SK-N-MC (cell line): ENCODE results near the gene ADCY2.

ENCODE experiments used
- DNase-seq: peaks from one replicate; pipeline ENCODE4 v3.0.0-alpha.2; 2011; ENCODE audit warnings: low read depth, low spot score
- H3K27ac ChIP-seq: fragments of 200-600 bp; sonication (generic); 2 replicates; pipeline ENCODE4 v1.5.1; 2016; ENCODE audit warnings: mixed run types
- H3K36me3 ChIP-seq: fragments of 200-600 bp; sonication (generic); 2 replicates; pipeline ENCODE4 v1.6.1; 2017; ENCODE audit warnings: antibody characterized with exemption, low read length, mixed read lengths; ENCODE audit not compliant: insufficient read depth
- H3K4me3 ChIP-seq: fragments of 200-600 bp; sonication (generic); 2 replicates; pipeline ENCODE4 v1.5.1; 2016
- H3K9ac ChIP-seq: fragments of 200-600 bp; sonication (generic); 2 replicates; pipeline ENCODE4 v1.8.0; 2017; ENCODE audit warnings: mixed run types, mixed read lengths; ENCODE audit not compliant: insufficient read length
- H3K9me3 ChIP-seq: fragments of 200-600 bp; sonication (generic); 2 replicates; pipeline ENCODE4 v1.6.1; 2017; ENCODE audit warnings: low read depth, mild to moderate bottlenecking, antibody characterized with exemption, low read length, moderate library complexity, mixed read lengths
- EZH2 ChIP-seq: fragments of 200-600 bp; sonication (generic); IDR thresholded peaks from one replicate; pipeline ENCODE4 v1.6.1; 2017; ENCODE audit warnings: antibody characterized with exemption
- FOXP2 ChIP-seq: optimal IDR thresholded peaks from 2 replicates; pipeline ENCODE3; 2011; ENCODE audit warnings: mild to moderate bottlenecking, moderate library complexity; ENCODE audit not compliant: insufficient read depth; ENCODE audit errors: extremely low read length, control extremely low read depth
- POLR2AphosphoS5 ChIP-seq: IDR thresholded peaks from 2 replicates; pipeline ENCODE4 v1.6.1; 2012; ENCODE audit warnings: mild to moderate bottlenecking, low read depth, low read length, borderline replicate concordance

Gene ADCY2

GRCh38 chr5:7410936-7411511 is 15.1 kb downstream of the ADCY2 start:
- no peak overlapping the region for H3K4me3 ChIP-seq
- no peak for DNase-seq
- no peaks in the 10 kb centered on the region for H3K9me3 ChIP-seq
- no peaks in the 10 kb centered on the region for H3K36me3 ChIP-seq
- H3K9ac ChIP-seq, result no peak overlapping the region
- no peak overlapping the region for H3K27ac ChIP-seq
- TF ChIP-seq EZH2 (no peak), FOXP2 (no peak), POLR2AphosphoS5 (no peak)

DNA sequence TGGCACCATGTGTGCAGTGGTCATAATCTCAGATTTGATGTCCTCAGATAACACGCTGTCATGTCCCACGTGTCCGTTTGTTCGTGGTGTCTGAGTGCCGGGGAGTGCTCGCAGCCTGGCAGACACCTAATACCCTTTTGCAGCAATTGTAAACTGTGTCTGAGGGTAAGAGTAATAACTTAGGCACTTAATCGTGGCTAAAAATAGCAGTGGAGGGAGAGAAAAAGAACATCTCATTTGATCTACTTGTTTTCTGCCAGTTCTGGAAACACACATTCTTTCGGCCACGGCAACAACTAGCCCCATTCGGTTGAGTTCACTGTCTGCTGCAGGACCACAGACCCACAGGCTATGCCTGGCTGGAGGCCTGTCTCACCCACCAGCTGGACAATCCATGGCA is 16.5 kb downstream of the ADCY2 start:
- no peaks in the 10 kb centered on the region for H3K36me3 ChIP-seq
- no peak overlapping the region for H3K27ac ChIP-seq
- H3K9ac ChIP-seq, result no peak overlapping the region
- TF ChIP-seq FOXP2, result no peak
- no peak for TF ChIP-seq EZH2
- no peak for TF ChIP-seq POLR2AphosphoS5
- no peaks in the 10 kb centered on the region for H3K9me3 ChIP-seq
- no peak overlapping the region for H3K4me3 ChIP-seq
- DNase-seq, result no peak

GRCh38 chr5:7415123-7415522 is 19.2 kb downstream of the ADCY2 start:
- Histone ChIP-seq H3K9me3 (no peaks in the 10 kb centered on the region), H3K36me3 (no peaks in the 10 kb centered on the region), H3K4me3 (no peak overlapping the region), H3K9ac (no peak overlapping the region), H3K27ac (no peak overlapping the region)
- DNase-seq, result no peak
- TF ChIP-seq POLR2AphosphoS5 (no peak), FOXP2 (no peak), EZH2 (no peak)

GRCh38 chr5:7415587-7416535 is 19.9 kb downstream of the ADCY2 start:
- TF ChIP-seq FOXP2, result no peak
- TF ChIP-seq POLR2AphosphoS5, result no peak
- TF ChIP-seq EZH2, result no peak
- Histone ChIP-seq H3K9ac (no peak overlapping the region), H3K36me3 (no peaks in the 10 kb centered on the region), H3K27ac (no peak overlapping the region), H3K4me3 (no peak overlapping the region), H3K9me3 (no peaks in the 10 kb centered on the region)
- DNase-seq, result no peak

DNA sequence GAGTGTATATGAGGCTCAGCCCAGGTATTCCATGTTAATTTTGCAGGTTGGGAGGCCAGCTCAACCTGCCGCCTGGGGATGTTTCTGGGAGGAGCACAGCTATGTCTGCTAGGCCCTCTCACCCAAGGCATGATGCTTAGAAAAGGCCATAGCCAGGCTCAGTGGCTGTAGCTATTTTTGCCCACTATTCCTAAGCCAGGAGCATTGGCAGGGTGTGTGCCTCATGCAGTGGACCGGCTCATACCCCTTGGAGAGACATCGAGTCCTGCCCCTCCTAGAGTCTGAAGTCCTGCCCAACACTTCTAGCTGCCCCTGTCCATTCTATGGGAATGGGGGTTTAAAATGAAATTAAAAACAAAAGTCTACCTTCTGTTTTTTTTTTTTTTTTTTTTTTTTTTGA is 22.3 kb downstream of the ADCY2 start:
- no peak overlapping the region for H3K4me3 ChIP-seq
- H3K27ac ChIP-seq, result no peak overlapping the region
- no peak overlapping the region for H3K9ac ChIP-seq
- no peaks in the 10 kb centered on the region for H3K36me3 ChIP-seq
- TF ChIP-seq FOXP2 (no peak), EZH2 (no peak), POLR2AphosphoS5 (no peak)
- H3K9me3 ChIP-seq, result no peaks in the 10 kb centered on the region
- DNase-seq, result no peak

GRCh38 chr5:7419367-7419766 is 23.4 kb downstream of the ADCY2 start:
- TF ChIP-seq EZH2 (no peak), FOXP2 (no peak), POLR2AphosphoS5 (no peak)
- no peak overlapping the region for H3K27ac ChIP-seq
- no peaks in the 10 kb centered on the region for H3K9me3 ChIP-seq
- DNase-seq, result no peak
- no peak overlapping the region for H3K4me3 ChIP-seq
- H3K36me3 ChIP-seq, result no peaks in the 10 kb centered on the region
- H3K9ac ChIP-seq, result no peak overlapping the region

- Histone ChIP-seq H3K9ac (no peak overlapping the region), H3K4me3 (no peak overlapping the region), H3K36me3 (no peaks in the 10 kb centered on the region), H3K9me3 (no peaks in the 10 kb centered on the region), H3K27ac (no peak overlapping the region)
- TF ChIP-seq EZH2, result no peak
- no peak for TF ChIP-seq POLR2AphosphoS5
- TF ChIP-seq FOXP2, result no peak
- DNase-seq, result no peak
These were observed 23.9 kb downstream of the ADCY2 start for GRCh38 chr5:7419846-7420245.

- H3K27ac ChIP-seq, result no peak overlapping the region
- TF ChIP-seq FOXP2 (no peak), POLR2AphosphoS5 (no peak), EZH2 (no peak)
- no peak for DNase-seq
- H3K9me3 ChIP-seq, result no peaks in the 10 kb centered on the region
- H3K9ac ChIP-seq, result no peak overlapping the region
- H3K4me3 ChIP-seq, result no peak overlapping the region
- no peaks in the 10 kb centered on the region for H3K36me3 ChIP-seq
These were observed 24.8 kb downstream of the ADCY2 start for GRCh38 chr5:7420510-7421280.
